ENCODE measurements around the gene AK1.

DNA sequence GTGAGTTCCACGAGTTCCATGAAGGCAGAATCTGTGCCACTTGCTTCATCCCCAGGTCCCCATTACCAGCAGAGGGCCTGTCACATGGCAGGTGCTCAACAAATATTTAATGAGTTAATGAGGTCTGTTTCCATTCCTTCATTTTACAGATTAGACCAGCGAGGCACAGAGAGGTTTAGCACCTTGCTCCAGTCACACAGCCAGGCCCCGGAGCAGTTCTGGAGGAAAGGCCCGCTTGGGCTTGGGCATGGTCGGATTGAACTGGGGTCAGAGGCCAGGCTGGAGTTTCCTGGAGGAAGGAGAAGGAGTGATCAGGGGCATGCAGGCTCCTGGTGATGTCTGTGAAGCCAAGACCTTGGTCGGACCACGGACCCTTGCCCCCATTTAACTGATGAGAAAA, 43.3 kb upstream of the AK1 start:
- TF ChIP-seq POLR2AphosphoS5 (IDR thresholded peaks at IDR 0.05) (no peak), POLR2A (IDR thresholded peaks at IDR 0.05) (no peak)
- TF ChIP-seq, protein P1, sequence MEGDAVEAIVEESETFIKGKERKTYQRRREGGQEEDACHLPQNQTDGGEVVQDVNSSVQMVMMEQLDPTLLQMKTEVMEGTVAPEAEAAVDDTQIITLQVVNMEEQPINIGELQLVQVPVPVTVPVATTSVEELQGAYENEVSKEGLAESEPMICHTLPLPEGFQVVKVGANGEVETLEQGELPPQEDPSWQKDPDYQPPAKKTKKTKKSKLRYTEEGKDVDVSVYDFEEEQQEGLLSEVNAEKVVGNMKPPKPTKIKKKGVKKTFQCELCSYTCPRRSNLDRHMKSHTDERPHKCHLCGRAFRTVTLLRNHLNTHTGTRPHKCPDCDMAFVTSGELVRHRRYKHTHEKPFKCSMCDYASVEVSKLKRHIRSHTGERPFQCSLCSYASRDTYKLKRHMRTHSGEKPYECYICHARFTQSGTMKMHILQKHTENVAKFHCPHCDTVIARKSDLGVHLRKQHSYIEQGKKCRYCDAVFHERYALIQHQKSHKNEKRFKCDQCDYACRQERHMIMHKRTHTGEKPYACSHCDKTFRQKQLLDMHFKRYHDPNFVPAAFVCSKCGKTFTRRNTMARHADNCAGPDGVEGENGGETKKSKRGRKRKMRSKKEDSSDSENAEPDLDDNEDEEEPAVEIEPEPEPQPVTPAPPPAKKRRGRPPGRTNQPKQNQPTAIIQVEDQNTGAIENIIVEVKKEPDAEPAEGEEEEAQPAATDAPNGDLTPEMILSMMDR (IDR thresholded peaks at IDR 0.05), result no peak
